ENCODE measurements around the gene RBX1. TPM values are rescaled to one million over a fixed set of nuclear protein-coding genes. Genes with fewer than 3 reads are reported as not detected.

The RBX1 gene
- total RNA-seq, 1 donor from 2014 or later: 50.6 TPM

DNA sequence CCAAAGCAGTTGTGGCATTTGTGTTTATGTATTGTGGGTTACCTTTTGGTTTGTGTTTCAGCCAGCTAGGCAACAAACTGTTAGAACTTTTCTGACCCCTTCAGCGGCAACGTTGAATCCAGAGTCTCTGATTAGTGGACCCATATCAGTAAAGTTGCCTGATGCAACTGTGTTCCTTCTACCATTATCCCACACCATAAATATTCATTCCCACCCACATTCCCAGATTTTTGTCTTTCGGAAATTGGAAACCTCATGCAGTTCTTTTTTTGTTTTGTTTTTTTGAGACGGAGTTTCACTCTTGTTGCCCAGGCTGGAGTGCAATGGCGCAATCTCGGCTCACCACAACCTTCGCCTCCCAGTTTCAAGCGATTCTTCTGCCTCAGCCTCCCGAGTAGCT lies 30.7 kb upstream of the RBX1 start:
- Histone ChIP-seq H3K4me3 (no peak overlapping the region), H3K36me3 (peaks cover 18 to 35% of the 10 kb centered on the region in 2 donors), H3K4me1 (peaks cover 0 to 5% of the 10 kb centered on the region in 2 donors), H3K27me3 (no peaks in the 10 kb centered on the region), H3K9me3 (no peaks in the 10 kb centered on the region), H3K27ac (peak overlapping the region in 1 of 2 donors; percentile 20)
- no peak for DNase-seq (ENCODE audit: low spot score in 2 of 2)
- TF ChIP-seq, protein P1, sequence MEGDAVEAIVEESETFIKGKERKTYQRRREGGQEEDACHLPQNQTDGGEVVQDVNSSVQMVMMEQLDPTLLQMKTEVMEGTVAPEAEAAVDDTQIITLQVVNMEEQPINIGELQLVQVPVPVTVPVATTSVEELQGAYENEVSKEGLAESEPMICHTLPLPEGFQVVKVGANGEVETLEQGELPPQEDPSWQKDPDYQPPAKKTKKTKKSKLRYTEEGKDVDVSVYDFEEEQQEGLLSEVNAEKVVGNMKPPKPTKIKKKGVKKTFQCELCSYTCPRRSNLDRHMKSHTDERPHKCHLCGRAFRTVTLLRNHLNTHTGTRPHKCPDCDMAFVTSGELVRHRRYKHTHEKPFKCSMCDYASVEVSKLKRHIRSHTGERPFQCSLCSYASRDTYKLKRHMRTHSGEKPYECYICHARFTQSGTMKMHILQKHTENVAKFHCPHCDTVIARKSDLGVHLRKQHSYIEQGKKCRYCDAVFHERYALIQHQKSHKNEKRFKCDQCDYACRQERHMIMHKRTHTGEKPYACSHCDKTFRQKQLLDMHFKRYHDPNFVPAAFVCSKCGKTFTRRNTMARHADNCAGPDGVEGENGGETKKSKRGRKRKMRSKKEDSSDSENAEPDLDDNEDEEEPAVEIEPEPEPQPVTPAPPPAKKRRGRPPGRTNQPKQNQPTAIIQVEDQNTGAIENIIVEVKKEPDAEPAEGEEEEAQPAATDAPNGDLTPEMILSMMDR (IDR thresholded peaks at IDR 0.05): no peak
- intact Hi-C loops (cut with DNase I): loop anchor here (10.0 kb wide), 1 partner anchor 604 kb away; no protein-coding TSS in a partner anchor

DNA sequence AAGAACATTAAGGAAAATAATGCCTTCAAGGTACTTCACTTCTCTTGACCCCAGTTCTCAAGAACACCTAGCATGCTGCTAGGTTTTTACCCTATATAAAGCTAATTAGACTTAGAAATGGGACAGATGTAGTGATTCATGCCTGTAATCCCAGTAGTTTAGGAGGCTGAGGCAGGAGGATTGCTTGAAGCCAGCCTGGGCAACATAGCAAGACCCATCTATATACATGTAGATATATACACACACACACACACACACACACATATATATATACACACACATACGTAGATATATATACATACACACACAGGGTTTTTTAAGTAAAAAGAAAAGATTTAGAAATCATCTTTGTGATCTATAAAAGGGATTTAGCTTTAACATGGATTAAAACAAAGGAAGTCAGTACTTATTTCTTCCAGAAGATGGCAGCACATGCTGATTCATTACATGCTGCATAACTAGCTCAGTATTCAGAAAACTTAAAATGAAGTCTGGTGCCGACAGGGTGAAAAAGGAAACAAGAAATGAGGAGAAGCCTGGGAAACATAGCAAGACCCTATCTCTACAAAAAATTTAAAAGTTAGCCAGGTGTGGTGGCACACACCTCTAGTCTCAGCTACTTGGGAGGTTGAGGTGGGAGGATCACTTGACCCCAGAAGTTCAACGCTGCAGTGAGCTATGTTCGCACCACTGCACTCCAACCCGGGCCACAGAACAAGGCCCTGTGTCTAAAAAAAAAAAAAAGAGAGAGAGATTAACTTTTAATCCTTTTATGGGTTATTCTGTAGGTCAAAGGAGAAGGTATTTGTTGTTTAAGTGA lies 28.5 kb upstream of the RBX1 start:
- Histone ChIP-seq H3K27ac (no peak overlapping the region), H3K4me3 (no peak overlapping the region), H3K4me1 (peaks cover 0 to 5% of the 10 kb centered on the region in 2 donors), H3K36me3 (peaks cover 29 to 35% of the 10 kb centered on the region in 2 donors), H3K9me3 (no peaks in the 10 kb centered on the region), H3K27me3 (no peaks in the 10 kb centered on the region)
- TF ChIP-seq, protein P1 (IDR thresholded peaks at IDR 0.05): peak; percentile 62 to 78 (median 74)
- no peak for DNase-seq (ENCODE audit: low spot score in 2 of 2)
- intact Hi-C loops (cut with DNase I): loop anchor here (2.0 to 10.0 kb wide), 2 partner anchors 28 to 602 kb away; partner anchors contain the start of gene RBX1

DNA sequence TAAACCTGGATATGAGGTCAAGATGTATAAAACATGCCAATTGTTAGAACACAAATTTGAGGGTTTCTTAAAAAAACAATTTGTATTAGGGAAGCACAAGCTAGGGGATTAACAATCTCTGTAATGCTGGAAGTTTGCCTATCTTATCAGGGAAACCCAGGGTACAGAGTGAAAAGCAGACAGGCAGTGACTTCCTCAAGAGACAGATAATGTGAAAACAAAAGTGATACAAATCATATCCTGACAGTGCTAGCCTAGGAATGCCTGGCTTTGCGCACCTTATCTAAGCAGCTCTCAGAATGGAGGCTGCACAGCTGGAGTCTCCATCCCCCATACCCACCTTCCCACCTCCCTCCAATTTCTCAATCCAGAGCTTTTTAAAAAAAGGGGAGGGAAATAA lies 22.5 kb upstream of the RBX1 start:
- H3K4me3 ChIP-seq: no peak overlapping the region
- no peaks in the 10 kb centered on the region for H3K4me1 ChIP-seq
- TF ChIP-seq, protein P1 (IDR thresholded peaks at IDR 0.05): no peak
- intact Hi-C loops (cut with DNase I): loop anchor here (10.0 kb wide), 1 partner anchor 596 kb away; no protein-coding TSS in a partner anchor
- no peak for DNase-seq (ENCODE audit: low spot score in 2 of 2)
- H3K36me3 ChIP-seq: peaks cover 28 to 58% of the 10 kb centered on the region in 2 donors
- H3K27ac ChIP-seq: no peak overlapping the region
- H3K27me3 ChIP-seq: no peaks in the 10 kb centered on the region
- no peaks in the 10 kb centered on the region for H3K9me3 ChIP-seq

DNA sequence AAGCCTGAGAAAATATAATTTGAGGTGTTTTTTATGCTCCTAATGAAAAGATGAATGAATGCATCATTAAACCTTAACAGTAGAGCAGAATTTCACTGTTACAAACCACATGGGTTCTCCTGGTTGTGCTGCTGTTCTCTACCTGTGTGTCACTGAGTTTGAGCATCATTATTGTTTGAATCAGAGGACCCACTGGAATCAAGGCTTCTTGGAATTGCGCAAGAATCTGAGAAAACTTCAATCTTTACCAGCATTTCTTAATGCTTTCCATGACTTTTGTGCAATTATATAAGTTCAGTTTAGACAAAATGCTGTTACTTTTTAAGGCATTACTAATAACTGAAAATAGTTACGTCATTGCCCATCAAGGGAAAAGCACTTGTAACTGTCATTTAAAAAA lies 18.8 kb upstream of the RBX1 start:
- Histone ChIP-seq H3K9me3 (no peaks in the 10 kb centered on the region), H3K27ac (no peak overlapping the region), H3K27me3 (no peaks in the 10 kb centered on the region), H3K4me1 (no peaks in the 10 kb centered on the region), H3K4me3 (no peak overlapping the region), H3K36me3 (peaks cover 0 to 25% of the 10 kb centered on the region in 2 donors)
- intact Hi-C loops (cut with DNase I): no loop called here
- DNase-seq (ENCODE audit: low spot score in 2 of 2): no peak
- TF ChIP-seq, protein P1 (IDR thresholded peaks at IDR 0.05): no peak

DNA sequence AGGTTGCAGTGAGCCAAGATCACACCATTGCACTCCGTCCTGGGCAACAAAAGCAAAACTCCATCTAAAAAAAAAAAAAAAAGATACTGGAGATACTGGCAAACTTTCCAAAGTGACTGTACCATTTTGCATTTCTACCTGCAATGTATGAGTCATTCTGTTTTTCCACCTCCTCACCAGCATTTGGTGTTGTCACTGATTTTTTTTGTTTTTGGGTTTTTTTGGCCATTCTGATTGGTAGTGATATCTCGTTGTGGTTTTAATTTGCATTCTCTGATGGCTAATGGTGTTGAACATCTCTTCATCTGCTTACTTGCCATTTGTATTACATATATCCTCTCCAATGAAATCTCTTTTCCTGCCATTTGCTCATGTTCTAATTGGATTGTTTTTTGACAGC lies 12.0 kb upstream of the RBX1 start:
- DNase-seq (ENCODE audit: low spot score in 2 of 2): no peak
- H3K27ac ChIP-seq: no peak overlapping the region
- H3K9me3 ChIP-seq: no peaks in the 10 kb centered on the region
- H3K4me3 ChIP-seq: no peak overlapping the region
- H3K4me1 ChIP-seq: no peaks in the 10 kb centered on the region
- TF ChIP-seq, protein P1 (IDR thresholded peaks at IDR 0.05): no peak
- H3K36me3 ChIP-seq: no peaks in the 10 kb centered on the region
- intact Hi-C loops (cut with DNase I): no loop called here
- H3K27me3 ChIP-seq: no peaks in the 10 kb centered on the region

All from ascending aorta (tissue), 2 donors.